ENCODE results near the gene SLC29A1.
A peak's percentile ranks its signal among the peaks of the same experiment; 100 is the strongest.
"Not testable (repeated sequence)": the region's sequence is repeated elsewhere in the genome, so short reads cannot be mapped to it uniquely, and the experiment has no call there.

Gene SLC29A1

DNA sequence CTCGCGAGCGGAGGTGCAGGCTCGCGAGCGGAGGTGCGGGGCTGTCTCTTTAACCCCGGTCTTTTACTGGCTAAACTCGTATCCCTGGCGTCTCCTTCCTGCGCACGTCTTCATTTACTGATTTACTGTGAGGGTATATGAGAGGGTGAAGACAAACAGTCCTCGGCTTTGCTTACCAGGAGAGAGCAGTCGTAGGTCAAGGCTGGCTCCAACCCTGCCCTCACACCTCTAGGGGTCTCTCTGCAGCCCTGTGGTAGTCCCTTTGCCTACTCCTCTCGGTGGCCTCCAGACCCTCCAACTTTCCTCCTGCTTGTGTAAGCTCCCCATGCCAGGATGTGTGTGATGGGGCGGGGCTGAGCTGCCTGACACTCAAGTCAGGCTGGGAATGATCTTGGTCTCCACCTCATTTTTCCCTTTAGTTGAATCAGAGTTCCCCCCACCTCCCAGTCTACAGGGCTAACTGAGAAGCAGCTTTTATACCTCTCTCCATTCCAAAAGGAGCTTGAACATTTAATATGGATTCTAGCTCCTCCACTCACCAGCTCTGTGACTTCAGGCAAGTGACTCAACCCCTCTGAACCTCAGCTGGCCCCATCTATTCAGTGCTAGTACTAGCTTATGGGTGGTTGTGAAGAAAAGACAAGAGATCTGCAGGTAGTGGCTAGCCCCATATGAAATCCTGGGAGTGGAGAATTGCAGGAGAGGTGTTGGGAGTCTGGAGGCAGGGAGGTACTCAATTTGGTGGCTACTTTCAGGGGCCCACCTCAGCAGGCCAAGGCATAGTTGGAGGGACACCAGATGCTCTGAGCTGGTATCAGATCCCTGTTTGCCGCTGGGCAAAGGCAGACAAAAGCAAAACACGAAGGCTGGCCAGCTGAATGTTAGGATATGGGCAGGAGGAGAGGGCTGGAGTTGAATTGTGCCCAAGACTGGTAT is 902 bp downstream of the SLC29A1 start:
- DNase-seq, result peak; percentile 48 to 49

DNA sequence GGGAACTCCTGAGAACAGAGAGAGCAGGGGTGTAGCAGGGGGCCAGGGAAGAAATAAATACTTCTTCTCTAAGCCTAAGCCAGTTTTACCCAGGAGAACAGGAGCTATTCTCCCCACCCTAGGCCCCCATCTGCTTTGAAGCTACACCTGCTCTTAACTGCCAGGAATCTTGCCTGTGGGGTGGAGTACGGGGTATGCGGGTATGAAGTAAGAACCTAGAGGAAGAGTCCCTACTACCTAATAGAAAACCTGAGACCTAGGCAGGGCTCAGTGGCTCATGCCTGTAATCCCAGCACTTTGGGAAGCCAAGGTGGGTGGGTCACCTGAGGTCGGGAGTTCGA is 1.5 kb downstream of the SLC29A1 start:
- no peak for DNase-seq

DNA sequence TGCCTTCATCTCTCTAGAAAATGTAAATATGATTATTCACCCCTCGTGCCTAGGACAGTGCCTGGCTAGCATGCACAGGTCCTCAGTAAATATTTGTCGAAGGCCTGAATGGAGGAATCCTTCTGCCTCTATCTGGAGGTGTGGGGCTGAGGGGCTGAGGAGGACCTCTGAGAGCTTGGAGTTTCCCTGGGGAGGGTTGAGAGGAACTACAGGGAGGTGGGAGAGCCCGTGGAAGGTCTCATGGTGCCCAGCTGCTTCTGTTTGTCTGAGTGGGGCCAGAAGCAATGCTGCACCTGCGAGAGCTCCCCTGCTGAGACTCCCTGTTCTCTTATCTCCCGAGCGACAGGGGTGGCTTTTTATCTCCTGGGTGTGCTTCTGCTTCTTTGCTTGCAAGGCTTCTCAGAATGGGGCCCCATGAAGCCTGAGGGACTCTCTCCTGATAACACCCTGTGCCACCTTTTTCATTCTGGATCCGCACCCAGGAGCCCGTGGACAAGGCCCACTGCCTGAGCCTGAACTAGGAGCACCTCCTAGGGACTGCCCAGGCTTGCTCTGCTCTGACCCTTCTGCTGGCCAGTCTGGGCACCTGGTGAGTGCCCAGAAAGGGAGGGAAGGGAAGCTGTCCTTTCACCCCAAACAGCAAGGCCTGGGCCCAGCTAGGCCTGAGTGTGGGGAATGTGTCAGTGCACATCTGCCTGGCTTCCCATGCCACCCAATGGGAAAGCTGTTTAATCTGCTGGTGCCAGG is 2.4 kb downstream of the SLC29A1 start:
- DNase-seq, result no peak

DNA sequence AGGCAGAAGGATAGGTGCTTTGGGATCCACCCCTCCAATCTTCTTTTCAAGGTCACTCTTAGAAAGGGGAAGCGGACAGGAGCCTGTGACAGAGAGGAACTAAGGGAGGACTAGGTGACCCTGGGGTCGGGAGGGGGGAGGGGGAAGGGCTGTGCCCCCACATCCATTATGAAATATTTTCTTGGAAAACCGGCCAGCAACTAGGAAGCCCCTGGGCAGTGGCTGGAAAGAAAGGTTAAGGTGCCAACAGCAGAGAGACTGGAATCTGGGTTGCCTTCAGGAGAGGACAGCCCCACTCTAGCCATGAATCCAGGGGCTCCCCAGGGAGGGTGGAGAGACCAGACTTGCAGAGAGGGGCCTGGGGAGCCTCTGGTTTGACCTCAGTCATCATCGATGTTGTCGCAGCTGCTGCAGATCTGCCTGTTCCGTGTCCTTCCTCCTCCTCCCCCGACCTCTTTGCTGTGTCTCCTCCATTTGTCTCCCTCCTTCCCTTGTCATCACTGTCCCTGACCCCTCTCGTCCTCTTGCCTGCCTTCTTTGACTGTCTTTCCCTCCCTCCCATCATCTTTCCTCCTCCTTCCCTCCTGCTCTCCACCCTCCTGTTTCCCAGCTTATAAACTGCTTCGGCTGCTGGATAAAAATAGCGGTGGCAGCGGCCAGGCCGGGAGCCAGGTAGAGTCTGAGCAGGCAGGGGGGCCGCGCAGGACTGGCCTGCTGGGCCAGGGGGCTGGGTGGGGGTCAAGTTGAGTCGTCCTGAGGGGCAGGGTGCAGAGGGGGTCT is 3.2 kb downstream of the SLC29A1 start:
- DNase-seq, result no peak

DNA sequence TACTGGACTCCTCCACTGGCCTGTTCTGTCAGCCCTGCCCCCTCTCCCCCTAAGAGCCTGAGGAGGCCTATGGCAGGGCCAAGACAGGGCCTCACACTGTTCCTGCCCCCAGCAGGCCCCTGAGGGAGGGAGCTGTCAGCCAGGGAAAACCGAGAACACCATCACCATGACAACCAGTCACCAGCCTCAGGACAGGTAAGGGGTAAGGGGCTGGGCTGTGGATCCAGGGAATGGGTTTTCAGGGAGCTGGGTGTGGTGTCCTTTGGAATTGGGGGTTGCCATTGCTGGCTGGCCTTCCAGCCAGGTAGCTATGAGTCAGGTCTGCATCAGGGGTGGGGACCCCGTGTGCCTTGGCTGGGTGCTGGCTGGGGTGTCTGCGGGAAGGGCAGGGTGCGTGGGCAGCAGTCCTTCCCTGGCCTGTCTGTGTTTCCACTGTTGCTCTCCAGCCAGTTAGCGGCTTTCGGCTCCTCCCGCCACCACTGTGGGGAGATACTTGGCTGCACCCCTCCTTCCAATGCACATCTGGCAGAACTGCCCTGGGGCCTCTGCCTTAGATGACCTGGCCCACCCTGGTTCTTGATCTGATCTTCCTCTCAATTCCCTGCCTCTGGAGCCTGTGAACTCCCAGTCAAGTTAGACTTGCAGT is 3.9 kb downstream of the SLC29A1 start:
- DNase-seq, result peak in 1 of 2 experiments; percentile 13

DNA sequence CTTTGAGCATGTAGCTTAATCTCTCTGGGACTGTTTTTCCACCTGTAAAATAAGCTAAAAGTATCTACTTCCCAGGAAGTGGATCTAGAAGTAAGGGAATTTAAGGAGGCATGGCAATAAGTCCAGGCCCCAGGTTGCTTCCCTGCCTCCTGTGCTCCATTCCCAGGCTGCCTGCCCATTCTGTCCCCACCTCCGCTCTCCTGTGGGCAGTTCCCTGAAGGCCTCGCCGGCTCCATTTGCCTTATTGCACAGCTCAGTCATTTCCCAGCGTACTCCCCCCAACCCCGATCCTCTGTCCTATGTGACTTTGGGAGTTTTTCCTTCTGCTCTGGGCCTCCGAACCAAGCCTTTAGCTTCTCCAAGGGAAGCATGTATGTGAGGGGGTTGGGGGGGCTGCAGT is 4.6 kb downstream of the SLC29A1 start:
- DNase-seq, result no peak

DNA sequence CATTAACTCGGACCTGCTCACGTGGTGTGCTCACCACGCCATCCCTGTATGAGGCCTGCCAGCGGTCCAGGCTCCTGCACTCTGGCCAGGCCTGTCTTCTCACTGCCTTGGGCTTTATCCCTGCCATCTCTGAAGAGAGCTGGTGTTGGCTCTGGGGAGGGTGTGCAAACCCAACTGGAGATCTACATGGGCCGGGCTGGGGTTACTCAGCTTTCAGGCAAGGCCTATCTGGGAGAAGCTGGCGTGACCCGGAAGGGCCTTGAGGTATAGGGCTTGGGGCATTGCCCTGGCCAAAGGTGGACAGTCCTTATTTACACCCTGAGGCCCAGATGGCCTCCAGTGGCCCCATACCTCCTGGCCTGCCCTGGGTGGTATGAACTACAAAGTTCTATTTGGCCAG is 5.0 kb downstream of the SLC29A1 start:
- peak in 1 of 2 experiments; percentile 16 for DNase-seq

DNA sequence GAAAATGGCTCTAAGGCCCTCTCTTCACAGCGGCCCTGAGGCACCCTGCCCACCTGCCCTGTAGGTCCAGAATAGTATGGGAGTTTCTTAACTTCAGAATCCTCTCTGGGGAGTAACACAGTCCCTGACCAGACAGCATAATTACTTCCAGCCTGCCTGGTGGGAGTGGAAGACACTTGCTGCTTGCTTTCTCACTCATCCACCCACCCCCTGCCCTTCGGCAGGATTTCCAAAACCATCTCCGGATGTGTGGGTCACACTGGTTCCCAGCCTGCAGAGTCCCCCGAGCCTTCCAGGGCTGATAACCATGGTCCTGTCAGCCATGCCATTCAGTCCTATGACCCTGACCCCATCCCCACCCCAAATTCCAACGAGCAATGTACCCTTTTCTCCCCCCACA is 5.4 kb downstream of the SLC29A1 start:
- DNase-seq, result peak in 1 of 2 experiments; percentile 11

DNA sequence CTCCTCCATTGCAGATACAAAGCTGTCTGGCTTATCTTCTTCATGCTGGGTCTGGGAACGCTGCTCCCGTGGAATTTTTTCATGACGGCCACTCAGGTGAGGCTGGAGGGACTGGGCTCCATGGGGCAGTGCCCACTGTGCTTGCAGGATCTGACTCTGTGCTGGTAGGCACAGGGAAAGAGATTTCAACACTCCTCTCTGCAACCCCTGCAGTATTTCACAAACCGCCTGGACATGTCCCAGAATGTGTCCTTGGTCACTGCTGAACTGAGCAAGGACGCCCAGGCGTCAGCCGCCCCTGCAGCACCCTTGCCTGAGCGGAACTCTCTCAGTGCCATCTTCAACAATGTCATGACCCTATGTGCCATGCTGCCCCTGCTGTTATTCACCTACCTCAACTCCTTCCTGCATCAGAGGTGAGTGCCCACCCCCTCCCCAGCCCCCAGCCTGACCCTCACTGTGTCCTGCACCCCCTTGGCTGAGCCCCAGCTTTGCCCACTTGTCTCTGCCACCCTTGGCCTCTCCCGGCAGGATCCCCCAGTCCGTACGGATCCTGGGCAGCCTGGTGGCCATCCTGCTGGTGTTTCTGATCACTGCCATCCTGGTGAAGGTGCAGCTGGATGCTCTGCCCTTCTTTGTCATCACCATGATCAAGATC is 6.1 kb downstream of the SLC29A1 start:
- no peak for DNase-seq

DNA sequence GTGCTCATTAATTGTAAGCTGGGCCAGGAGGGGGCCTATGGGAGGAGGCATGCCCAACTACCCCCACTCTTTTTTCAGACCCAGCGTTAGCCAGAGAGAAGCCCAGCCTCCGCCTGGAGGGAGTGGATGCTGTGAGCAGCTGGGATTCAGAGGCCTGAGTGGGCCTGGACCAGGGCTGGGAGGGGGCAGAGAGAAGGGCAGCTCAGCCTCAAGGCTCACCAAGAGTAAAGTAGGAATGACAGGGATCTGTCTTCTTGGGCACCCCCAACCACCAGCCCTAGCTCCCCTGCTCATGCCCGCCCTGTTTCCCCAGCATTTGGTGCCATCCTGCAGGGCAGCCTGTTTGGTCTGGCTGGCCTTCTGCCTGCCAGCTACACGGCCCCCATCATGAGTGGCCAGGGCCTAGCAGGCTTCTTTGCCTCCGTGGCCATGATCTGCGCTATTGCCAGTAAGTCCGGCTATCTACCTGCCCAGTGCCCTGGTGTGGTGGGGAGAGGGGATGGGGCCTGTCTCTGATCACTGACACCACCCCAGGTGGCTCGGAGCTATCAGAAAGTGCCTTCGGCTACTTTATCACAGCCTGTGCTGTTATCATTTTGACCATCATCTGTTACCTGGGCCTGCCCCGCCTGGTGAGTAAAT is 6.8 kb downstream of the SLC29A1 start:
- DNase-seq, result peak in 1 of 2 experiments; percentile 11

DNA sequence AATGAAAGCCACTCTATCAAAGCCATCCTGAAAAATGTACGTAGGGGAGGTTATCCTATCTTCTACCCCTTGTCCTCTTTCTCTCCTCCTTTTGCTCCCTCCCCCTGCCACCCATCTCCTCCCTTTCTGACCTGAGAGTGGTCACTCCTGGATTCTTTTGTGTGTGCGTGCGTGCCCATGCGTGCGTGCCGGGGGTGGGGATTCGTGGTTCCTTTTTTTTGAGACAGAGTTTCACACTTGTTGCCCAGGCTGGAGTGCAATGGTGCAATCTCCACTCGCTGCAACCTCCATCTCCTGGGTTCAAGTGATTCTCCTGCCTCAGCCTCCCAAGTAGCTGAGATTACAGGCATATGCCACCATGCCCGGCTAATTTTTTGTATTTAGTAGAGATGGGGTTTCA is 8.0 kb downstream of the SLC29A1 start:
- not testable (repeated sequence) for DNase-seq

DNA sequence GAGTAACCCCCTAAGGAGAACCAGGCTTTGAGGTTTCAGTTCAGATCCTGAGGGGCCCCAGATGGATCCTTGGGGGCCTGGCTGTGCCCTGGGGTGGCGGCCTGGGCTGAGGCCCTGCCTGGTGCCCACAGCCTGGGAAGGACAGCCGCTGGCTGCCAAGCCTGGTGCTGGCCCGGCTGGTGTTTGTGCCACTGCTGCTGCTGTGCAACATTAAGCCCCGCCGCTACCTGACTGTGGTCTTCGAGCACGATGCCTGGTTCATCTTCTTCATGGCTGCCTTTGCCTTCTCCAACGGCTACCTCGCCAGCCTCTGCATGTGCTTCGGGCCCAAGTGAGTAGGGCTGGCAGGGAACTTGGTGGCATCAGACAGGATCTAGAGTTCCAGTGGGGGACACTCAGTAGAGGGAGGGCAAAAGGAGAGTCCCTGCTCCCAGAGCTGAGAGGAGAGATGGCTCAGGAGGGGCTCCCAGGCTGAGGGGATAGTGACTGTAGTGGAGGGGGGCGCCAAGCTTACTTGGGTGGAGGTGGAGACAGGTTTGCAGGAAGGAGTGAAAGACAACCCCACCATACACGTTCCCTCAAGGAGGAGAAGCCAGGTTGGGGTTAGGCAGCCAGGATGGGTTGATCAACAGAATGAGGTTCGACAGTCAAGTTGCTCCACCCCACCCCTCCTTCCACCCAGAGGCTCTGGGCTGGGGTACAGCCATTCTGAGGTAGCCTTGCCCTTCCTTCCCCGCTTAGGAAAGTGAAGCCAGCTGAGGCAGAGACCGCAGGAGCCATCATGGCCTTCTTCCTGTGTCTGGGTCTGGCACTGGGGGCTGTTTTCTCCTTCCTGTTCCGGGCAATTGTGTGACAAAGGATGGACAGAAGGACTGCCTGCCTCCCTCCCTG is 9.5 kb downstream of the SLC29A1 start:
- DNase-seq, result no peak

DNA sequence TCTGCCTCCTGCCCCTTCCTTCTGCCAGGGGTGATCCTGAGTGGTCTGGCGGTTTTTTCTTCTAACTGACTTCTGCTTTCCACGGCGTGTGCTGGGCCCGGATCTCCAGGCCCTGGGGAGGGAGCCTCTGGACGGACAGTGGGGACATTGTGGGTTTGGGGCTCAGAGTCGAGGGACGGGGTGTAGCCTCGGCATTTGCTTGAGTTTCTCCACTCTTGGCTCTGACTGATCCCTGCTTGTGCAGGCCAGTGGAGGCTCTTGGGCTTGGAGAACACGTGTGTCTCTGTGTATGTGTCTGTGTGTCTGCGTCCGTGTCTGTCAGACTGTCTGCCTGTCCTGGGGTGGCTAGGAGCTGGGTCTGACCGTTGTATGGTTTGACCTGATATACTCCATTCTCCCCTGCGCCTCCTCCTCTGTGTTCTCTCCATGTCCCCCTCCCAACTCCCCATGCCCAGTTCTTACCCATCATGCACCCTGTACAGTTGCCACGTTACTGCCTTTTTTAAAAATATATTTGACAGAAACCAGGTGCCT is 10.2 kb downstream of the SLC29A1 start:
- DNase-seq, result no peak

DNA sequence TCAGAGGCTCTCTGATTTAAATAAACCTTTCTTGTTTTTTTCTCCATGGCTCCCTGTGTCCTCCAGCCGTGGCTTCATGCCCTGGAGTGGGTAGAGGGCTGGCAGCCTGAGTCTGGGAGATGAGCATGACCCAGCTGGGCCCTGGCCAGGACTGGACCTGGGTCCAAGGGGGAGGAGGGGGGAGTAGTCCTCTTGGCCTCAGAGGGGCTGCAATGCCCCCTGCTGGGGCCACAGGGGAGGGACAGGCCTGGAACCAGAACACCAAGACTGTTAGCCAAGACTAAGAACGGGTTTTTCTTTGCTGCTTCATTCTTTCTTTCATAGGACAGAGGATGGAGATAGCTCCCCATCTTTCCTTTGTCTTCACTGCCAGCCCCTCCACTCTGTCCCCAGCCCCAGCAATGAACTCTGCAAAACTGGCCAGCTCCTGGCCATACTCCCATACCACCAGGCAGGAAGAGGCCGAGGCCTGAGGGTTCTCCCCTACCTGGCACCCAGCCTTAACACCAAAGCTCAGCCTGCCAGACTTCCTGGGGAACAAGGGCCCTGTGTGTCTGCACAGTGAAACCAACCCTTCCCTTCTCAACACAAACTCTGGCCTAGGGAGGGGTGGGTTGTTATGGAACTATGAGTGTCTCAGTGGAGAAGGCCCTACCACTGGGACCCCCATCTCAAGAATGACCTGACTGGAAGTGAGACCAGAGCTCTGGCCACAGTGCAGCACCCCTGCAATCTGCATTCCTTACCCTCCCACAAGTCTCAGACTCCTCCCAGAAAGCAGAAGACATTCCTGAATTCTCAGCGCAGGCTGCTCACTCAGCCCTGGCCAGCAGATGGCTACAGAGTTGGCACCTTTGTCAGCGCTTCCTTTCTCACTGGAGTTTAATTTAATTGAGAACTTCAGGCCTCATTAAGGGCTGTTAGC is 11.0 kb downstream of the SLC29A1 start:
- peak in 1 of 2 experiments; percentile 43 for DNase-seq

DNA sequence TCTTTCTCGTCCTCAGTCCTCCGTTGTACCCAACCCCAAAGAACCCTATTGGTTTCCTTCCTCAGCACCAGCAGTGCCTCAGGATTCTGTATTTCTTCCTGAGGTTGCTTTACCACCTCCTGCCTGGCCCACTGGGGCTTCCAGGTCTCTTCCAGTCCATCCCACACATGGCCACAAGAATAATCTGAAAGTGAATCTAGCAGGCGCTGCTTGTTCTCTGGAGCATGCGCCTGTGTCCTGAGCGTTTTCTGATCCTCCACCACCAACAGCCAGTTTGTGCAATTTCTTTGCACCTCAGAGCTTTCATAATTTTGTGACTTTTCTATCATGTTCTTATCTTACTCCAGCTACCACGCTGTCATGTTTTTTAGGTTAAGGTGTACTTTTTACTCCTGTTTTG is 11.9 kb downstream of the SLC29A1 start:
- DNase-seq, result no peak

DNA sequence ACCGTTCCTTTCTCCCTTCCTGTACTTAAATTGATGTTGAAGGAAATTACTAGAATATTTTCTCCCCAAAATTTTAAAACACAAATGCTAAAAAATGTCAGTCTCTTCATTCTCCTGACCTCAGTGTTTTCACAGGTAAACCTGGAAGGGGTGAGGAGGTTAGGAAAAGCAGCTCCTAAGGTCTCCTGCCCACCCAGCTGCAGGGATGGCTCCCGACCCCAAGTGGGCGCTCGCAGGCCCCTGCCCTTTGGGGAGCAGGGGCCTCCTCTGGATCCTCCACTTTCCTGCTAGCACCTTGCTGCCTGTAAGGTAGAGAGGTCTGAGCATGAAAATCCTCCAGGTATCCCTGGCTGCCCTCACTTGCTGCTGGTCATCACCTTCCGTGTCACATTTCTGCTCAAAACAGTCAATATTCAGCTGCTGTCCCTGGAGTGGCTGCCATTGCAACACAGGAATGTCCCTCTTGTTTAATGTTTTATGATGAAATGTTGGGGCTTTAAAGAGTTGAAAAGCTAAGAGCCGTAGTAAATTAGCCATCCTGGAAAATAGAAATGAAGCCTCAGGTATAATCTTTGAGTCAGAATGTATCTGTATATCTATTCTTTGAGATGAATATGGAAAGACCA is 12.6 kb downstream of the SLC29A1 start:
- no peak for DNase-seq

DNA sequence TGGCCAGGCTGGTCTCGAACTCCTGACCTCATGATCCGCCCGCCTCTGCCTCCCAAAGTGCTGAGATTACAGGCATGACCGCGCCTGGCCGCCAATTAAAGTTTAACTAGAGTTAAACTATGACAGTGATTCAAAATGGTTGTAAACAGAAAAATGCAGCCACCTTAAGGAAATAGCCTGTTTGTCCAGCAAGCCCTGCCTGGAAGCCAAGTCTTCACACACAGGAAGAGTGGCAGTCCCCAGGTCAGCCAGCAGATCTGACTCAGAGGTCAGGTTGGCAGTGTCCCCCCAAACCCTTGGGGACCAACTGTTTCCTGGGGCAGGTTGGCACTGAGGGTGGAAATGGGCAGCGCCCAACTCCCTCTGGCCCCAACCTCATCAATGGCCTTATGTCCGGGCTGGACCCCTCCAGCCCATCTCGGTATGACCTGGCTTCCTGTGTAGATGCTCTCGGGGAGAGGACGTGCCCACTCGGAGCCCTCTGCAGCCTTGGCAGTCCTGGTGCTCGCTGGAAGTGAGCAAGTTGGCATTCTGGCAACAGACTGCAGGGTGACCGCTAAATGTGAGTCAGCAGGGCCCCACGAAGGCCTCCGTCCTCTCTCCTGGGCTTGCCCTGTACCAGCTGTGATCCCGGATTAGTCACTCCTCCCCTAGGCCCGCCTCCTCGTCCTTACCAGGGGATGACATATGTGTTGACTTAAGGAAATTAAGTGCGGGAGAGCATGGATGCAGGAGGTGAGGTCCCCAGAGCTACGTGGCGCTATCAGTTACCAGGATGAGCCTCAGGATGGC is 13.8 kb downstream of the SLC29A1 start:
- DNase-seq, result peak; percentile 83 to 84
